IPS DF 19.7 (cell line): ENCODE data around the gene AIFM2.

Source experiments
- DNase-seq: peaks from one replicate; pipeline ENCODE4 v3.0.0-alpha.2; 2013; ENCODE audit warnings: low read depth, low spot score

Gene AIFM2

DNA sequence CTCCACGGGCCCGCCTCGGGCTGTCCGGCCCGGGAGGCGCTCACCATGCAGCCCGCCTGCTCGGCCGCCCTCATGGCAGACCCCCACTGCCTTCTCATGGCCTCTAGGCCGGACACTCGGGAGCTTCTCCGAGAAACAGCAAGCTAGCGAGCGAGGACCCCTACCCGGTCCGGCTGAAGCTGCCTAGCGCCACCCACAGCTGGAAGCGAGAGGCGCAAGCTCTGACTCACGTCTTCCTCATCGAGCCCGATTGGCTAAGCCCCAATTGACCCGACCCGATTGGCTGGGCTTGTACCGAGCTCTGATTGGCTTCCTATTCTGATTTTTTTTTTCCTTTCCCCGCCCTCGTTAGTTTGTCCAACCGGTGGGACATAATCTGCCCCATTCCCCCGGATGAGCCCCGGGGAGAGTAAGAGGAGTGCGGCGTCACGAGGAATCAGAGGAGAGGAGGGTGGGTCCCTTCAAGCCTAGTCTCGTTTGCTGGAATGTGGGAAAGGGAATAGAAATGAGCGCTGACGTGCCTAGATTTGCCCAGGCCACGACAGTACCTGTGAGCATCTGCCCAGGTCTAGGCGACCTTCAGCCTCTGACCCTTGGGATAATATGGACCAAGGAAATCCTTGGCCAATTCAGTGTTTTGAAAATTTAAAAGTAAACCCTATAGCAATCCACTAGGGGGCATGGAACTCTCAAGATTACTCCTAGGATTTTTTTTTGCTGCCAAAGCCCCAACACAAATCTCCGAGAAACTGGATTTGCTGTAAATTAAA lies 14.0 kb upstream of the AIFM2 start, which contains the start of gene TYSND1:
TYSND1 (minus strand) TSS at position 212 of the 770 bp plus-strand sequence; CDS start at position 98, 114 bp downstream.
- DNase-seq: peak; percentile 97

DNA sequence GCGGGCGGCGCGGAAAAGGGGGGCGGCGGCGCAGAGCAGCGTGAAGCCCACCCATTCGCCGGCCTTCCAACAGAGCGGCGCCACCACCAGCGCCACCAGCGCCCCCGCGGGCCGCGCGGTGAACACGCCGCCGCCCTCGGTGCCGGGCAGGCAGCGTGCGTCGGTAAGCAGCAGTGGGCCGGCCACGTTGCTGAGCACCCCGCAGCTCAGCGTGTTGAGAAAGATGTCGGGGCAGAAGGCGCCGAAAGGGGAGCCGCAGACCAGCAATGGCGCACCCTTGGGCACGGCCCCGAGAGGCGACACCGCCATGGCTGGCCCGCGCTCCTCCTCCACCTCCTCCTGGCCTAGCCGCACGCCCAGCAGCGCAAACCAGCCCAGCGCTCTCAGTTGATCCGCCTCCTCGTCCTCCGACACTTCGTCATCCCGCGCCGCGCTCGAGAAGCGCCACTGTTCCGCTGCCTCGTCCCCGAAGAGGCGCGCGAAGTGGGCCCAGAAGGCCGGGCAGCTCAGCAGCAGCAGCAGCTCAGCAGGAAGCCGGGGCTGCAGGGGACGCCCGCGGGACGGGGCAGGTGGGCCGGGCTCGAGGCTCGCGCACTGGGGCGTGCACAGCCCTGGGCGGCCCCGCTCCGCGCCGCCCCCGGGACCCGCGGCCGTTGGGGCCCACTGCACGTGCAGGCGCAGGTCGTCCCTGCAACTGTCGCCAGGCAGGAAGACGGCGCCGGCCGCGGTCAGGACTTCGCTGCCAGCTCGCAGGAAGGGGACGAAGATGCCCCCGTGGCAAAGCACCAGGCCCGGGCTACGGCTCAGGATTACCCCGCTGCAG lies 13.3 kb upstream of the AIFM2 start:
- no peak for DNase-seq

DNA sequence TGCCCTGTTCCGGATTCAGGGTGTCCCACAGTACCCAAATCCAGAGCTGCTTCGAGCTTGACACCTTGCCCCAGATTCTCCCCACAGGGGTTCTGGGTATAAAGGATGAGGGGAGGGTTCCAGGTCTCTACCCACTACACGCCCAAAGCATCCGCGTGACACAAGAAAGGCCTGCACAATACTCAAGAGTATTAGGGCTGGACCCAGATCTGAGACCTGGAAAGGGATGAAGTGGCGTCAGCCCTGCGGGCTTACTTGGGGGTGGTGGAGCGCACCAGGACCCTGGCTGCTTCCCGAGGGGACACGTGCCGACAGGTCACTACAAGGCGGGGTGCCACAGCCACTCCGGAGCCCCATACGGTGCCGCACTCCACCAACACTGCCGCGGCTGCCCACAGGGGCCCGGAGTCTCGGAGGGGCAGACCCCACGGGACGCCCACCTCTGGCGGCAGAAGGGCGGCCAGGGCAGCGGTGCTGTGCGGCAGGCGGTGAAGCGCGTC lies 12.6 kb upstream of the AIFM2 start:
- DNase-seq: no peak

DNA sequence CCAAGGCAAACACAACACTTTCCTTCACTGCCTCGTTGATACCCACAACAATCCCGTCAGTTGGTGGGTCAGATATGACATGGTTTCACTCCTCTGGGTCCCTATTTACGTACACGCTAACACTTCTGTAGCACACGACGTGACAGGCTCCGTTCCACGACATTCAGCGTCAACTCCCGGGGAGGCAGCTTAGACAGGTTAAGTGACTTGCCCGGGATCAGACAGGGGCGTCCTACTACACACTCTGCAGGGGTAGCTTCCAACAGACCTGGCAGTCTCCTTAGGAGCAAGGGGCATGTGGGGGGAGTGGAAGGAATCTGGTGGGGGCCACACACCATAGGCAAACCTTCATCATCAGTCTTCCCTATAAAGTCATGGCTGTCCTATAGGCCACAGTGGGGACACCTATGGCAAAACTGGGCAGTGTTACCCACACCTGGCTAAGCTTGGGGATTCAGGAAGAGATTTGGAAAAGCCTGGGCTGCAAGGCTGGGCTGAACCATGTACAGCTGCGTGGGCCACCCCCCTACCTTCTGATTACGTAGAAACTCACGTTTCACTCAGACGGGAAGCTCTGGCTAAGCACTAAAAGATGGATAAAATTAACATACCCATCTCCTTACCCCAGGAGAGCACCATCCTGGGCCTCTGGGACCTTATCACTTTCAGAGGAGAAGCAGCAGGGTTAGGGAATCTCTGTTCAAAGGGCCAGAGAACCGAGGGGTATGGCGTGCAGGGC lies 11.9 kb upstream of the AIFM2 start:
- DNase-seq: no peak

DNA sequence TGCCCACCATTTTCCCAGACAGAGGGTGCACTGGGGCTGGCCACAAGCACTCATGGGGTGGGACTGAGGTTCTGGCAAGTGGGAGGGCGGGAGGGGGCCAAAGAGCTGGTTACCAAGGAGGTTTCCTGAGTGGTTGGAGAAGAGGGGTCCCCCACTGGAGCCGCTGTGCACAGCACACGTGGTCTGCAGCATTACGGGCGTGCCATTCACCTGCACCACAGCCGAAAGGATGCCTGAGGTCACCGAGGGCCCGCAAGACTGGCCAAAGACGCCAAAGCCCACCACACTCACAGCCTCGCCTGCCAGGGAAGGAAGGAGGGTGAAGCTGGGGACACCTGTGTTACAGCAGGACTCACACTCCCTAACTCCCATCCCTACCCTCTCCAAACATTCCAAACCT lies 9.9 kb upstream of the AIFM2 start:
- no peak for DNase-seq

DNA sequence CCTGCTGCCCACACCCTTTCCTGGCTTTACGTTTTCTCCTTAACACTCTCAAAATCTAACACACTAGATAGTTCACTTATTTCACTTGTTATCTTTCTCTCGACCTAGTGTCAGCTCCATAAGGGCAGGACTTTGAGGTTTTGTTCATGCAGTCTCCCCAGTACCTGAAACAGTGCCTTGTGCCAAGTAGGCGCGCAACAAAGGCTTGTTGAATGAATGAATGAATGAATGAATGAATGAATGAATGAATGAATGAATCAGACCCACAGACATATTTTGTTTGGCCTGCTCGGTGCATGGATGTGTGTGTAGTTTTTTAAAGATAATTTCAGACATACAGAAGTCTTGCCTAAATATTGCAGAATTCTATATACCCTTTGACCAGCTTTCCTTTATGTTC lies 7.7 kb upstream of the AIFM2 start:
- DNase-seq: no peak

DNA sequence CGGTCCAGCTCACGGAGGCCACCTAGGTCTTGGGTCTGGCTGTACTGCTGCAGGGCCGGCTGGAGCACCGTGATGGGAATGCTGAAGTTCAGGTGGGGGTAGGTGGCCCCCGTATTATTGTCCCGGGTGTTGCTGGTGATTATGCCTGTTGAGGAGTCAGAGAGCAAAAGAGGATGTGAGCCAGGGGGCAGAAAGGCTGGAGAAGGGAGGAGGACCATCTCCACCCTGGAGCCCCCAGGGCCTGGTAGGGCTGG lies 7.3 kb upstream of the AIFM2 start:
- DNase-seq: no peak

DNA sequence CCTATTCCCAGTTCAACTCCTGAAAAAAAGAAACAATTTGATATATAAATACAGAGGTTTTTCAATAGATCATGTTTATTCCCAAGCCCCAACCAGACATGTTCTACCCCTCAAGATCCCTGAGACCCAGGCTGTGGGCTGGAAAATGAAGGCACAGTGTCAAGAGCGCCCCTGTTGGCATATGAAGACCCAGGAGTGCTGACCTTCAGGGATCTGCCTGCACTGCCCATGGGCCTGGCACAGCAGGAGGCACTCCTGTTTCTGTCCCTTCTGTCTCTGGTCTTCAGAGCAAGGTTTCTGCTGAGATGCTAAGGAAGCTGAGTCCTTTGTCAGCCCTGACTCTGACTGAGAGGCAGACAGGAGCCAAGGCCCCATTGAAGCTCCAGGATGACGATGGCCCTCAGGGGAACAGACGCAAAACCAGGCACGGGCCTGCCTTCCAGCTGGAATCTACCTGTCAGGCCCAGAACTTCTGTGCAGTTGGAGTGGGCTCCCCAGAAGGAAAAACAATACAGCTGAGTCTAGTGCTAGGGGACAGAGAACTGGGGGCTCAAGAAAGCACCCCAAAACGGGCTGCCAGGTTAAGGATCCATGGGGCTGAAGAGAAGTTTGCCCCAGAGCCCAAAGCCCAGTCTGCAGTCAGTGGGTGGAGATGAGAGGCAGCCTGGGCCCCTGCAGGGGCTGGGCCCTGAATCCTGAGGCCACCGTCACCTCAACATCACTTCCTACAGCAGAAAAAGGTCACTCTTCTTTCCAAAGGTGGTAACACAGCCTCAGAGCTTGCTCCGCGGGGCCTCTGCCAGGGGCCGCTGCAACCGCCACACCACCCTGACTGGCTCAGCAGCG lies 6.7 kb upstream of the AIFM2 start:
- DNase-seq: no peak

DNA sequence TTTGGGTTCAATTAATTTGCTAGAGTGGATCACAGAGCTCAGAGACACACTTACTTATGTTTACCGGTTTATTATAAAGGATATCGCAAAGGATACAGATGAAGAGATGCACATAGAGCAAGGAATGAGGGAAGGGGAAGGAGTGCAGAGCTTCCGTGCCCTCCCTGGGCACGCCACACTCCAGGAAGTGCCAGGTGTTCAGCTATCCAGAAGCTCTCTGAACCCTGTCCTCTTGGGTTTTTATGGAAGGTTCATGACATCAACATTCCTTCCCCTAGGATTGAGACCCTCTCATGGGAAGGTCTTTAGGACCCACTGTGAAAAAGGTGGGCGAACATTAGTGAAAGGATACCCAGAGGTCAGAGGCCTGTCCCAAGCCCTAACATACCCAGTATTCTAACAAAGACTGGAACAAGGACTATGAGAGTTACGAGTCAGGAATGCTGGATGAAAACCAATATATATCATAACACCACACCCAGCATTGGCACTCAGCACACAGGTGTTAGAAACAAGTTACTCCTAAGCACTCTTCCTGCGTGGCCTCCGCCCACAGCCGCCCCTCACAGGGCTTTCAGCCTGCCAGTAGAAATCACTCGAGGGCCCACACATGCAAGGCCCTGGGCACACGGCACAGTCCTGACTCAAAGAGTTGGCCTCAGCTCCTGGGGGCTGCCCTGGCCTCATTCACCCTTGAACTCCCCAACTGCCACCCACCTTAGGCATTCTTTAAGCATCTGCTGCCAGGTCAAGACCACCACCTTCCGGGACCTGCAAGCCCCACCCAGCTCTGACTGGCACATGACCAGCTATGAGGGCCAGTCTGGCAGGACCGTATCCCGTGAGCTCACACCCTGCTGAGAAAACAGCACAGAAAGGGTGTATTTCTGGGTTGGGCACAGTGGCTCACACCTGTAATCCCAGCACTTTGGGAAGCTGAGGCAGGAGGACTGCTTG lies 5.6 kb upstream of the AIFM2 start:
- DNase-seq: no peak

DNA sequence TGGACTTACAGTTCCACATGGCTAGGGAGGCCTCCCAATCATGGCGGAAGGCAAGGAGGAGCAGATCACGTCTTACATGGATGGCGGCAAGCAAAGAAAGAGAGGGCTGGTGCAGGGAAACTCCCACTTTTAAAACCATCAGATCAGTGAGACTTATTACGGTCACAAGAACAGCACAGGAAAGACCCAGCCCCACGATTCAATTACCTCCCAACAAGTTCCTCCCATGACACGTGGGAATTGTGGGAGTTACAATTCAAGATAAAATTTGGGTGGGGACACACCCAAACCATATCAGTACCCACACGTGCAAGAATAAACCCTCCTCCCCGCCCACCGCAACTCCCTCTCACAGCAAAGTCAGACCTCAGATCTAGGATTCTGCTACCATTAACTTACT lies 4.5 kb upstream of the AIFM2 start:
- DNase-seq: no peak

DNA sequence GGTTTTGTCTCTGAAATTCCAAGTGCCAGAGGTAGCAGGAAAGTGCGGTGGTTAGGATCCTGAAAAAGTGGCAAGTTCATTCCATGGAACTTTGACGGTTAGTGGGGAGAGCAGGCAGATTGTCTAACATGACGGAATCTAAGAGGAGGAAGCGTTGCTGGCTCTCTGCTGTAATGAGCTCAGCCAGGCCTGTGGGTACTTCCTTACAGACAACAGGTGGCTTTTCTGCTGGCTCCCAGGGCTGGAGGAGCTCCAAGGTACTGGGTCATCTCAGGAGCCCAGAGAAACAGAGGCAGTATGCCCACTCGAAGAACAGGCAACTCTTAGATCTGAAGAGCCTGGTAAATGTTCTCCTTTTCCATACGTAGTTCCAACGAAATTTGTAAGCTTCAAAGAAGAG lies 3.1 kb upstream of the AIFM2 start:
- DNase-seq: no peak

DNA sequence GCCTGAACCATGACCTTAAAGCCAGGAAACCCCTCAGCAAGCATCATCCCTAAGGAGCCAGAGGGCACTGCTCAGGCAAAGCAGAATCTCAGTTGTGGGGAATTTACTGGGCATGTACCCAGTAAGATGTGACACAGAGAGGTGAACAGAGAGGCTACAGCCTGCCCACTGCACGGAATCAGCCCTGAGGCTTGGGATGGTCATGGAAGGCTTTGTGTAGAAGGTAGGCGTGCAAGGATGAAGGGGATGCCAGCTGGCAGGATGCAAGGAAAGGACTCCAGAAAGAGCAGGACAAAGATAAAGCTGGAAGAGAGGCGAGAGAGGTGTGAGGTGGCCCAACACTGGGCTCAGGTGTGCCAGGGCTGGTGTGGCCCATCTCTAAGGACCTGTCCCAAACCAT lies 2.4 kb upstream of the AIFM2 start:
- DNase-seq: no peak

DNA sequence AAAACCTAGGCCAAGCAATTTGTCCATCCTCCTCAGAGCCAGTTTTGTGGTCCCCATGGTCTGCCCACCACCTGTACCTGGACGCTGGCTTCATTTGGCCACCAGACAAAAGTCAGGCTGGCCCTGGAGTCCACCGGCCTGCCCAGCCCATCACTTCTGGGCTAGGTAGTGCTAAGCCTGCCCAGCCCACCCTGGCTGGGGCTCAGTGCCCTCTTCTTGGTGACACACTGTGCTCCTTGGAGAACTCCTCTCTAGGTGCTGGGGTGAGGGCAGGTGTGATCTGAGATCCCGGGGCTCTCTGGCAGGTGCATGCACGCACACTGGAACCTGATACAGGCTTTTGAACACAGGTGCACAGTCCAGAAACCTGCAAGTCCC lies 1.1 kb downstream of the AIFM2 start:
- no peak for DNase-seq

DNA sequence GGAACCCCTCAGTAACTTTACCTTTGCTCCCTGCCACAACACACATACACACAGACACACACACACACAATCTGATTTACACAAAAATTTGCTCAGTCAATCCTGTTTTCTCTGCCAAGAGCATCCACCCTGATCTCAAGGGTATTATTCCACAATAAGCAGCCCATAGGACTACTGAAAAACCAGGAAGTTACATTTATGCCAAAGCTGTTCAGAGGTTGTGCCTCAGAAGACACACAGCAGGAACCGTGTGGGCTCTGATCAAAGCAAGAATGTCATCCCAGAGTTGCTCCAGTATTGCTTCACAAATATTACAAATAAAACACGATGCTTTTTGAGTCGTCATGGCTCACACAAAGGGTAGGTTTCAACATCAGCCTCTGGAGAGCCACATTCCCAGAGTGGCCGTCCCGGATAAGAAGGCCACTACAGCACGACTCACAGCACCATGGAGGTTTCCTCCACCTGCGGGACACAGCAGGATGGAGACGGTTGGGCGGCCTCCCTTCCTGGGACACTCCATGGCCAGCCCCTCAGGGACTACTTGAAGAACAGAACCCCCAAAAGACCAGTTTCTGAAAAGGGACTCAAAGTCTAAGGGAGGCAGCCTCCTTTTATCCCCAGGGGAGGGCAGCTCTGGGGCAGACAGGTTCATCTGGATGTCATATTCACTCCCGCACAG lies 1.6 kb downstream of the AIFM2 start:
- no peak for DNase-seq

DNA sequence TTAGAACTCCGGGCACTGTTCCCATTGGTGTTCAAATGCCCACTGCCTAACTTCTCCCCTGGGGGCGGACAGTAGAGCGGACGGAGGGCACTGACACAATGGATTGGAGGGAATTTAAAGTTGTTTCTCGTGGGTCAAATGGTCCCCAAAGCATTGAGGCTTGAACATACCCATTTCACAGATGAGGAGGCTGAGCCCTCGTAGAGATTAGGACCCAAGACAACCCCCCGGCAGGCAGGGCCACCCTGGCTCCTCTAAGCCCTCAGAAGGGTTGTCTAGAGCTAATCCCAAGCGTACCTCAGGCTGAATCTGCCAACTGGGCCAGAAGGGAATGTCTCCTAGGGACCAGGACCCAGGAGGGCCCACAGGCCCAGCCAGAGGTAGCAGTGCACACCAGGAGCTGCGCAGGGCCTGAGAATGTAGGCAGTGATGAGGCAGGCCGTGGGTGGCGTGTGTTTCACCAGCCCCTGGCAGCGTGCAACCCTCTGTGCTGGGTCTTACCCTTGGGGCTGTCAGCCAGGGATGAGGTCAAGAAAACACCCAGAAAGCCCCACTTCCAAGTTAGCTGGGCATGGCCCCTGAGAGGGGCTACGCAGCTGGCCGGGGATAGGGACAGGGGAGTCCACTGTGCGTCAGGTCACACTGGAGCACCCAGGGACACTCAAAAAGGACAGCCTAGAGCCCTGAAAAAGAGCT lies 5.8 kb downstream of the AIFM2 start:
- DNase-seq: no peak

DNA sequence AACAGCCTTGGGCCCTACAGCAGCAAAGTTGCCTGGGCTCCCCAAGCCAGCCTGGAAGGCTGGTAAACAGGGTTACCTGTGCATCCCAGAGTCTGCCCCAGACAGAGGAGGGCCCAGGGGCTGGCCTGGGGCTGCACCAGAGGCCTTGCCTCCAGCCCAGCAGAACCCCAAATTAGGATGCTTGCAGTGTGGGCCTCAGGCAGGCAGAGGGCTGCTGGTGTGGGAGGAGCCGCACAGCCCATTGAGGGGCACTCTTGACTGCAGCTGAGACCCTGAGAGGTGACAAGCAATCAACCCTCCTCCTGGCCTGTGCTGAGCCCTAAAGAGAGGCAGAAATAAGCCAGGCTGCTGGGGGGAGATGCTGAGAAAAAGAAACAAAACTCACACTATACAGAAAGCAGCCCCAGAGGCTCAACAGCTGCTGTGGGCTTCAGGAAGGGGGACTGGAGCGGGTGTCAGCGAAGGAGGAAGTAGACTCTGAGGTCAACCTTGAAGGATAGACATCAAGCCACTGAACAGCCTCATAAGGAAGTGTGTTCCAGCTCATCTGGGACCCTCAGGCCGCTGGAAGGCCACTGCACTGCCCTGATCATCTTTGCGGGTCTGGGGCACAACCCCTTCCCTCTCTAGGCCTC lies 6.6 kb downstream of the AIFM2 start:
- no peak for DNase-seq

DNA sequence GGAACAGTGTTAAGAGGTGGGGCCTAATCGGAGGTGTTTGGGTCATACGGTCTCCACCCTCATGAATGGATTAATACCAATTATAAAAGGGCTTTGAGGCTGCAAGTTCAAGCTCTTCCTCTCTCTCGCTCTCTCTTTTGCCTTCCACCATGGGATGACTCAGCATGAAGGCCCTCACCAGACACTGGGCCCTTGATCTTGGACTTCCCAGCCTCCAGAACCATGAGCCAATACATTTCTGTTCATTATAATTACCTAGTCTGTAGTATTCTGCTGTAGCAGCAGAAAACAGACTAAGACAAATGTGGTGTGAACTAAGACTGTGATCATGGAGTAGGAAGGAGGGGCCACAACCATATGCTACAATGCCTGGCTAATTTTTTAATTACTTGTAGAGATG lies 7.7 kb downstream of the AIFM2 start:
- DNase-seq: no peak

DNA sequence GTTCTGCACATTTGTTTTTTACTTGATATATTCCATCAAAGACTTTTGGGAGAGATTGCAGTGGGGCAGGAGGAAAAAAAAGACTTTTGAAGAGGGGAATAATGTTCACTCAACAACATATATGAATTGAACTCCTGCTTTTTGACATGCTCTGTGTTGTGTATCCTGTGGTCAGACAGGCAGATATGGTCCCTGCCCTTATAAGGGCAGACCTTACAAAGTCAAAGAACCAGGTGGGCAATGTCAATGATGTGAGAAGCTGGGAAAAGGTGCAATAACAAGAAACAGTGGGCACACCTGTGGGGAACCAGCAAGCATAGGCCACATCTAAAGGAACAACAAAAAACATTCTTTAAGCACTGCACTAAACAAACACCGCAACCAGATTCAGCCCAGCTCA lies 8.2 kb downstream of the AIFM2 start:
- no peak for DNase-seq

DNA sequence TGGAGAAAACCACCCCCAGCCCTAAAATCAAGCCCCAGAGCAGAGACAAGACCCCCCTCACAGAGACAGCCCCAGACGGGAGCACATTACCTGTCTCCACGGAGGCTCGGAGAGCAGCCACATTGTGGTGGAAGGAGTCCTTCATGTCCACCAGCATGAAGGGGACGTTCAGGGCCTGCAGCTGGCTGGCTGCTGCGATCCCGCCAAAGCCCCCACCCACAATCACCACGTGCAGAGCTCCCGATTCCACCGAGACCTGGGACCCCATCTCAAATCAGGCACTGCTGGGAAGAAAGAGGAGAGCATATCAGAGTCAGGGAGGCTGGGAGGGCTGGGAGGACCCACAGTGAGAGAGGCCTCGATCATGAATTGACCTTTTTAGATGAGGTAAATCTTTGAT lies 8.8 kb downstream of the AIFM2 start:
- no peak for DNase-seq
